Stimulated activated CD4-positive, alpha-beta T cell treated with anti-CD3 and anti-CD28 coated beads, Interleukin-2, amount 100 ng/mL, for 4 hours (primary cell): ENCODE measurements around the gene TRPC1.
A peak's percentile ranks its signal among the peaks of the same experiment; 100 is the strongest.

Experiments
- DNase-seq: peaks from one replicate; pipeline ENCODE4 v3.0.0-alpha.2; 2020; ENCODE audit warnings: low read depth

The TRPC1 gene

DNA sequence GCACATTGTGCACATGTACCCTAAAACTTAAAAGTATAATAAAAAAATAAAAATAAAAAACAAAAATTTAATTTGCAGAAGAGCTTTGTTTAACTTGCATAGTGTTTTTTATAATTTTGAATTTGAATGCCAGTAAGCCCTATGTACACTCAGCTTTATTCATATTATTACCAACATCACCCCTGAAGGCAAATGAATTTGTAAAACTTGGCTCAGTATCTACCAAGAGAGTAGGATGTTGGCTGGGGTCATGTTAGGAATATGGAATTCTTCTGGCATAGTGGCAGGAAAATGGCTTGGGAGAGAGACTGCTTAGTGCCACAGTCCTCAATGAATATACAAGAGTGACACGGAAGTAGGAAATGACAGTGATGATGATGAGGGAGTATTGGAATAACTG lies 30.7 kb downstream of the TRPC1 start:
- DNase-seq = no peak

DNA sequence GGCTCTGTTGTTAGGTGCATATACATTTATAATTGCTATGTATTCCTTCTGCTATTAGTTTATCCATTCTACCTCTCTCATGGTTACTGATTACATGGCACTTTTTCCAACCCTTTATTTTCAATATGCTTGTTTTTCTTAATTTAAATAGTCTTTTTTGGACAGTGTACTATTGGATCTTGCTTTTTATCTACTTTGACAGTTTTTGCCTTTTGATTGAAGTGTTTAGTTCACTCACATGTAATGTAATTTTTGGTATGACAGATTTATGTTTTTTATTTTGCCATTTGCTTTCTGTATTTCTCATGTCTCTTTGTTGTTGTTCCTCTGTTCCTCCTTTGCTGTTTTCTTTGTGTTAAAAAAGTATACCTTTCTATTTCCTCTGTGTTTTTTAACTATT lies 44.5 kb downstream of the TRPC1 start:
- no peak for DNase-seq

DNA sequence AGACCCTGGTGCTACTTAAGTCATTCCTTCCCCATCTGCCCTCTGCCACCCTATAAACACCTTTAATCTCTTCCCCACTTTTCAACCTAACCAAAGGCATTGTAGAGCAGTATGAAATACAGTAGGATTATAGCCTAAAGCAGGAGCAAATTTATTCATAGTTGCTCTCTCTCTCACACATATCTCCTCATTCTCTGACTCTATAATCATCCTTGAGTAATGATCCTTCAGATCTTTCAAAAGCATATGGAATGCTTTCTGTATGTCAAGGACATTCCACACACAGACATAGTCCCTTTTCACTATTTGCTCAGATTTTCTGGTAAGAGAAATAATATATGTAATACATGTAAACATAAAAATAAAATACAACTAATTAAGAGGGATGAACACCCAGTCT lies 54.1 kb downstream of the TRPC1 start:
- DNase-seq = no peak

DNA sequence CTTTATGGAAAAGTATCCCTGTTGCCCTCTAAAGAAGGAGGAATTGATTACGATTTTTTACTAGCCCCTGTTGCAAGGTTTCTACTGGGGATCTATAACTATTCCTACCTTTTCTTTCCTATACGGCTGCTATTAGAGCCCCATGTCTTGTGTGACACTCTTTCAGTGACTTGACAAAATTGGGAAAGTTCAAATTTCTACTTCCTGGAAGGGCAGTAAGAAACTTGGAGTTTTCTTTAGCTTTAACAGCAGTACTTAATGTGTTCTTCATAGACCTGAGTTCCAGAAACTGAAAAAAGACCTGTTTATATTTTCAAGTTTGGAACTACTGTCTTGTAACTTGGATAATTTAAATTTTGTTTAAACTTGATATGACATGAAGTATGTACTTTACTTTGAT lies 54.7 kb downstream of the TRPC1 start:
- no peak for DNase-seq

DNA sequence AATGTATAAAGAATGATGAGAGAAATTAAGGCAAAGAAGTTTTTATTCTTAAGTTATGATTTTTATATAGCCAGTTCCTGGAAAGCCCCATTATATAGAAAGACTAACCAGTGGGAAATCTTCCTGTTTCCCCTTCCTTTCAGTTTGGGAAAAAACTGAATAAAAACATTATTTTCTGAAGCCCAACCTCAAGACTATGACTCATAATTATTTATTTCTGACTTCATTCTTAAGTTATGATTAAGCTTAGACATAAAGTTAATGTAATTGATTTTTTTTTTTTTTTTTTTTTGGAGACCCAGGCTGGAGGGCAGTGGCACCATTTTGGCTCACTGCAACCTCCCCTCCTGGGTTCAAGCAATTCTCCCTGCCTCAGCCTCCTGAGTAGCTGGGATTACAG lies 55.8 kb downstream of the TRPC1 start:
- no peak for DNase-seq

DNA sequence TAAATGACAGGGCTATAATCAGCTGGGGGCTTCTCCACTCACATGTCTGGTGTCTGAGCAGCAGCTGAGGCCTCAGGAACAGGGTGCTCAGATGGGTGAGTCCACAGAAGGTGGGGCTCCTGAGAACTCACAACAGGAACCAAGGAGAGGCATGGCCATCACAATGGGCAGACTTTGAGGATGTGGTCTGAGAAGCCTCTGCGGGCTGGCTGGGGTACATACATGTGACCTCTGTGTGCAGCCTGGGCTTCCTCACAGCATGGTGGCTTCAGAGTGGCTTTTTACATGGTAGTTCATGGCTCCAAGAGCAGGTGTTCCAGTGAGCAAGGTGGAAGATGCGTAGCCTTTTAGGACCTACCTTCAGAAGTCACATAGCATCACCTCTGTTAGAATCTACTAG lies 58.8 kb downstream of the TRPC1 start:
- DNase-seq = no peak

DNA sequence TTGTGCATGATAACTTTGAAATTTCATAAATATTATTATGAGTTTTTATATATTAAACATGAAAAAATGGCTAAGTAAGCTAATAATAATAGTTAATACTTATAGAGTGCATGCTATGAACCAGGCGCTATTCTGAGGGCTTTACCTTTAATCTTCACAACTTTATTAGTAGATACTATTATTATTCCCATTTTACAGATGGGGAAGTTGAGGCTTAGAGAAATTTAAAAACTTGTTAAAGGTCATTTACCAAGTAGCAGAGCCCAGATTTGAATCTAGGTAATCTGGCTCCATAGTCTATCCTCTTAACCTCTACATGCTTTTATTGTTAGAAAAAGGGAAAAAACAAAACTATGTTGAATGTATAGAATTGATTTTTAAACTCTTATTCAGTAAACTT lies 60.4 kb downstream of the TRPC1 start:
- DNase-seq = no peak

DNA sequence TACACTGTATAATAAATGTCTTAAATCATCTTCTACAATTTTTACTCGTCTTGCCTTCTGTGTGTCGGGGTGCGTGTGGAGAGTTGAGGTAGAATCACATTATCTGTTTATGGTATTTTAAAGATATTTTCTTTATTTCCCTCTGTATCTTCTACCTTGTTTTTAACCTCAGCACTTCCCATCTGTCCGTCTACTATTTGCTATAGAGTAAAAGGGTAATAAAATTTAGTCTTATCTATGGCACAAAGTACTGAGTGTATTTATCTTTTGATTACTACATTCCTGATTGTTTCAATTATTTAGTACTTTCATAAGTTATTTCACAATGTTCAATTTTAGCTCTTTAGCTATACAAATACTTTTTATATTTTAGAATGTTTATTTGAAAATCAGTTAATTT lies 62.2 kb downstream of the TRPC1 start:
- no peak for DNase-seq

DNA sequence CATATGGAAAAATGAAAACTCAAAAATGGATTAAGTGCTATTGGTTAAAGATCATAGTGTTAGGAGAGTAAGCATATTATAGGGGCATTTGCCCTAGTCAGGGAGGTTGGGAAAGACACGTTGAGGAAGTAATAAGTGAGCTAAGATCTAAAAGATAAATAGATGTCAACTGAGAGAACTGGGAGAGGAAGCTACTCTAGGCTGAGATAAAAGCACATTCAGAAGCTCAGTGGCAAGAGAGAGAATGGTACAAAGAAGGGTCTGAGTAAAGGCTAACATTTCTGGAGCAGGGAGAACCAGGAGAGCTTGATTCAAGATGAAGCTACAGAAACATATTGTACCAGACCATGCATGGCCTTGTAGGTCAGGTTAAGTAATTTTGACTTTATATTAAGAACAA lies 63.9 kb downstream of the TRPC1 start:
- DNase-seq = no peak

DNA sequence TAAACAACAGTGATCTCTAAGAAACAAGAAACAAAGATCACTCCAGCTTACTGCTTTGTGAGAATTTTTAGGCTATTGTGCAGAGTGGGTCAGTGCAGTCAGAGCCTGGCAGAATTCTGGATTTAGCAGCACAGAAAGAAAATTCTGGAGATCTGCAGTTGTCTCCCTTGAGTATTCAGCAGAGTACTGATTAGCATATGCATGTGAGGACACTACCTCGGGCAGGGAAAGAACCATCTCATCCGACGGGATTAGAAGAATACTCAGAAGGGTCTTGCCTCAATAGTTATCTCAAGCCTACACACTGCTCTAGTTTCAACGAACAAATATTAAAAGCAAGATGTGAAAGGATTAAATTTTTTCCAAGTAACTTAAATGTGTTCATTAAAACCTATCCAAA lies 70.7 kb downstream of the TRPC1 start:
- DNase-seq = no peak

DNA sequence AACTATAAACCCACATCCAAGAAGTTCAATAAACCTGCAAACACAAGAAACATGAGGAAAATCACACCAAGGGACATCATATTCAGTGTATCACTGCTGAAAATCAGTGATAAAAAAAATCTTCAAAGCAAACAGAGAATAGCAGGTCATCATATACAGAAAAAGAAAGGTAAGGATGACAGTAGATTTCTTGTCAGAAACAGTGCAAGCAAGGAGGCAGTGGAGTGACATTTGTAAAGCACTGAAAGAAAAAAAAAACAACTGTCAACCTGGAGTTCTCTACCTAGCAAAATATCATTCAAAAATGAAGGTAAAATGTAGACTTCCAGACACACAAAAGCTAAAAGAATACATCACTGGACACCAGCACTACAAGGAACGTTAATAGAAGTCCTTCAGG lies 71.5 kb downstream of the TRPC1 start:
- DNase-seq = no peak

DNA sequence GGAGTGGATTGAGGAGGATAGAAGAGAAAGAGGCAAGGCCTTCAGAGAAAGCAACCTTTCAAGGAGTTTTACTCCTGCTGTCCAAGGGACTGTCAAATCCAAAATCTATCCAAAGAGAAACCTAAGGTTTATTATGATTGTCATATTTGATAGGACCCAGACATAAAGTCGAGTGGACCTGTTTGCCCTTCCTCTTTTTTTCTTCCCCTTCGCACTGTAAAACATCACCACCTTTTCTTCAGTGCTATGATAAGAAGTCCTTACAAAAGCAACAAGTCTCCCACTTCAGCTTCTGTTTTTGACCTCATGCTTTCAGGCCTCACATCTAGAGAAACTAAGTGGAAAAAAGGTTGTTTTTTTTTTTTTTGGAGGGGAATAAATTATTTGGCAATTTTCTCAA lies 73.0 kb downstream of the TRPC1 start:
- DNase-seq = no peak

DNA sequence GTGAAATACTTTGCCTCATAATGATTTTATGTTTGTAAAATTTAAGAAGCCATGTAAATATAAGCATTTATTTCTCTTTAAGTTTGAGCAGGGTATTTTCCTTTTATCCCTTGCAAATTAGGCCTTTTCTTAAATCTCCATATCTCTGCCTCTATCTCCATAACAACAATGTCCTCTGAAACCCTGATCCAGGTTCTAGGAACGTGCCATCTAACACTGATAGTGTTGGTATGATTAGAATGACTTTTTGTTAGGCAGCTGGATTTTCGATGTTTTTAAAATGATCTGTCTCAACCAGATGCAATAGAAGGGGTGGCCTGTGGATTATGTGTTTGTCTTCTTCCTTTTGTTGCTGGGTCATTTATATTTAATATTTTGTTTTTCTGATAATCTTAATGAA lies 77.9 kb downstream of the TRPC1 start:
- no peak for DNase-seq

DNA sequence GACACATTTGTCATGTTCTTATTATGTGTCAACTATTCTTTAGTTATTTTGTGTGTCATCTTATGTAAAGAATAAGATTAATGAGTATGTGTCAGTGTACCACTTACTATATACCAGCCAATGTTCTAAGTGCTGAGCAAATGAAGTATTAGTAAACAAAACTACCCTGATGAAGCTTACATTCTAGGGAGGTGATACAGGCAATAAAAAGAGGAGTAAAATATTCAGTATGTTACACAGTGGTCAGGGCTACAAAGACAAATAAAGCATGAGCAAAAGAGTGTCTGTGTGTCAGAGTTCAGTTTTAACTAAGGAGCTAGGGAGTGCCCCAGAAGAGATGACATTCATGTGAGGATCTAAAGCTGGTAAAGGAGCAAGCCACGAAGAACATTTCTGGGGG lies 79.1 kb downstream of the TRPC1 start:
- DNase-seq = no peak

DNA sequence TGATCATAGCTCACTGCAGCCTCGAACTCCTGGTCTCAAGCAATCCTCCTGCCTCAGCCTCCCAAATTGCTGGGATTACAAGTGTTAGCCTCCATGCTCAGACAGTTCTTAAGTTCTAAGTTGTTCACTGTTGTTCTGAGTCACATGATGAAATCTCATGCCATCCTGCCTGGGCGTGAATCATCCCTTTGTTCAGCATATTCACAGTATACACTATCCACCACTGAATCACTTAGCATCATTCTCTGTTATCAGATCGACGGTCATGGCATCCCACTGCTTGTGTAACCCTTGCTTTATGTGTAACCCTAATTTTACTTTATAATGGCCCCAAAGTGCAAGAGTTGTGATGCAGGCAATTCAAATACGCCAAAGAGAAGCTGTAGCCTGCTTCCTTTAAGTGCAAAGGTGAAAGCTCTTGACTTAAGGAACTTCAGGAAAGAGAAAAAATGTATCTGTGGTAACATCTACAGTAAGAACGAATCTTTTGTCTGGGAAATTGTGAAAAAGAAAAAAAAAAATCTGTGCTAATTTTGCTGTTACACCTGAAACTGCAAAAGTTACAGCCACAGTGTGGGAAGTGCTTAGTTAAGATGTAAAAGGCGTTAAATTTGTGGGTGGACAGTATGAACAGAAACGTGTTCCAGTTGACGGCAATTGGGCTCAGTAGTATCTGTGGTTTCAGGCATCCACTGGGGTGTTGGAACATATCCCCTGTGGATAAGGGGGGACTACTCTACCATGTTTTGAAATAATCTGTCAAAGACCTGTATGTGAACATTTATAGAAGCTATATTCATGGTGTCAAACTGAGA lies 84.5 kb downstream of the TRPC1 start:
- DNase-seq = no peak

DNA sequence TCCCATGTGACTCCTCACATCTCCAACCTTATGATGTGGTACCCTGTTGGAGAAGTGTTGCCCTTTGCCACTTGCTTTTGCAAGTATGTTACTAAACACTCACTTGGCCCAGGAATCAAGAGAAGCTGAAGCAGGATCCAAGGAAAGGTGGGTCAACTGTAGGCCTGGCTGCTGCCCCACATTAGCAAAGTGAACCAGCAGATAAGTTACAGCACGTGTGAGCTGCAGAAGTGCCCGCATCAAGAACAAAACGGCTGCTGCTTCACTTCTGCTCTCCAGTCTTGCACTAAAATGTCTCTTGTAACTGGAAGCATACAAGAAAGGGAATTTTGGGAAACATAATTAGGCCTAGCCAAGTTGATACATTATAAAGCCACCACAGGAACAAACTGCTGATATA lies 85.4 kb downstream of the TRPC1 start:
- no peak for DNase-seq

DNA sequence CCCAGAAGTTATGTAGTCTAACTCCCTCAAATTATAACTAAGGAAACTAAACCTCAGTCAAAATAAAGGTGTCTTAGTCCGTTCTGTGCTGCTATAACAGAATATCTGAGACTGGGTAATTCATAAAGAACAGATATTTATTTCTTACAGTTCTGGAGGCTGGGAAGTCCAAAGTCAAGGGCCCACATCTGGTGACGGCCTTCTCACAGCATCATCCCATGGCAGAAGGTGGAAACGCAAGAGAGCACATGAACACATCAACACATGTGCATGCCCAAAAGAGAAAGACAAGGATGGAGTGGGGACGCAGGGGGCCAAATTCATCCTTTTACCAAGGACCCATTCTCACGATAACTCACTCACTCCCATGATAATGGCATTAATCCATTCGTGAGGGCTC lies 92.0 kb downstream of the TRPC1 start:
- no peak for DNase-seq

DNA sequence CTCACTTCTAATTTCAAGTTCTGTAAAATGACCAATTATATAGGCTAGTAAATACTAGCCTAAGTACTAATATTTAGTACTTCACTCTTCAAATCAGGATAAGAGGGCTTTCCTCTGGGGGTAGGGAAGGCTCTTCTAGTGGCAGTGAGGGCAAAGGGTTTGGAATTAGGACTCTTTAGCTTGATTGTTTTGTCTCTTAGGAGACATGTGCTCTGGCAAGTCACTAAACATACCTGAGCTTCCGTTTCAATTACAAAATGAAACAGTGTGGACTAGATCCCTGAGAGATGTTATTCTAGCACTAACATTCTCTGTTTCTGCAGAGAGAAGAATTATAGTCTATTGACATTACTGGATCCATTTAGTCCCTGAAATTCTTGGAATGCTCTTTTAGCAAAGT lies 93.5 kb downstream of the TRPC1 start:
- DNase-seq = no peak

DNA sequence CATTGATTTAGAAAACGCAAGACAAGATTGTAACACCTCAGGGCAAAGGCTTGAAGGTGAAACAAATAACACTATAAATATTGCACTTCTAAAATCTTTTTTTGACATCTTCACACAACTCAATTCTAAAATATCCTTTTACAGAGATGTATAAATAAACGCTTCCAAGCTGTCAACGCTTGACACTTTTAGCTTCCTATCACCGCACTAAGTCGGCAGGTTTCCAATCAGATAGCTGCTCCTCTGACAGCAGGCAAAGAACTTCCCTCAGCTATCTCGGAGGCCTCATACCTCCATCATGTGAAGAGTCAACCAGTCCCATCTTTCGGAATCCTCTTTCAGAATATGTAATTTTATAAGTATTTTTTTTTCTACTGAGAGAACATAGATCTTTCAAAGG lies 94.1 kb downstream of the TRPC1 start:
- no peak for DNase-seq

DNA sequence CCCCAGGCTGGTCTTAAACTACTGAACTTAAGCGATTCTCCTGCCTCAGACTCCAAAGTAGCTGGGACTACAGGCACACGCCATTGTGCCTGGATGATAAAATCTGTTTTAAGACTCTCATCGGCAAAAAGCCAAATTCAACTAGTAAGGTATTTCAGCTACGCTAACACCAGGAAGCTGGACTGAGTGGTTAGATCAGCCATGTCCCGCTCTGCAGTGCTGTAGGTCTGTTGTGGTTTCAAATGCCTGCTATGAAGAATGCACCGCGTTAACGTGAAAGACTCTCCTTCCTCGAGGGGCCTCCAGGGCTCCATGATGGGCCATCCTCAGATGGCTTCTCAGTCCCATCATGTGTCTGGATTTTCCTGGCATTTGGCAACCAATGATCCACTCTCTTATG lies 94.8 kb downstream of the TRPC1 start:
- DNase-seq = no peak

DNA sequence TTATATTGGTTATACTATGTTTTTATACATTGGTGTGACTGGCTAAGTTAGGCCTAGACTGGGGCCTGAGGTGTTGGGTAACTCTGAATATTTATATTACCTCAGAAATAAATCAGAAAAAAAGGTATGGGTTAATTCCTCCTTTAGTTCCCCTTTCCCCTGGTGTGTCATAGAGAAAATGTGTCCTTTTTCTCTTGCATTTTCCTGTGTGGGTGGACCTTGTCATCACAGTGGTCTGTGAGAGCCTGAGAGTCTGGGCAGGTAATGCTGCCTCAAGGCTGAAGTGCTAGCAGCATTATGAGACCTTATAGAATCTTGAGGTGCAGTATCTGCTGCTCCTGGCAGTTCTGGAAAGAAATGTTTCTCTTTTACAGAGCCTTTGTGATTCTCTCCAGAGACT lies 95.3 kb downstream of the TRPC1 start:
- no peak for DNase-seq

DNA sequence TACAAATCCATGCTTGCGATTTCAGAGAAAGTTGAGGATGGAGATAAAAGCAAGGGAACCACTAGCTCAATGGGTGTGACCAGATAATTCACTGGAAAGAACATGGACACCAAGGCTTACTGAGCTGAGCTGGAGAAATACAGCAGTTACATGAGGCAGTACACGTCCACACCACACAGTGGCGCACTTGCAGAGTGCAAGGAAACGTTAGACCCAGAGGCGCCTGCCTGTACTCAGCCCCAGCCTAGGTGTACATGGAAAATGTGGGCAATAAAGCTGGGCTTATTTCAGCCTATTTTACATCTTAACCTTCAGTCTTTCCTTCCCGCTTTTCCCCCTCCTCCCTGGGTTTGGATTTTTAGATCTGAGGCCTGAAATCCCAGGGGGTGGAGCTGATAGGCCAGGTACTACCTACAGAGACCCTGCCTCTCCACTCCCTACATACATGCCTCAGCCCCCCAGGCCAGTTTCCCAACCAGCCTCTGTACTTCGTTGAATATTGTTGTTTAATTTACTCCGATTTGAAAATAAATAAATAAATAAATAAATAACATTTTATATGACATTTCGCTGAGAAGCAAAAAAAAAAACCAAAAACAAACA lies 105.0 kb downstream of the TRPC1 start:
- peak; percentile 24 for DNase-seq

DNA sequence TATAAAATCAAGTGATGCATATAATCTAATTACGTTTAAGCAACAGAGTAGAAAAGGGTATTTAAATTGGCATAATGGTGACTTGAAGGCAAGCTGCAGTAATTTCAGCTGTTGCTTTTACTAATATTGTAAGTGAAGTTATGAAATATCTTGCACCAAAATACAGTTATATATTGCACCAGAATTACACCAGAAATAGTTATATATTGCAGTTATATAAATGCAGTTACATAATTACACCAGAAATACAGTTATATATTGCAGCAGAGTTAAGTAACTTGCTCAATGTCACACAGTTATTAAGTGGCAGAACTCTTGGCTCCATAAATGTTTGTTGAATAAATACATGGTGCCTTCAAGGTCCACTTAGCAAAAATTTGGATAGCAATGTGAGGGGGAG lies 113.7 kb downstream of the TRPC1 start:
- no peak for DNase-seq

DNA sequence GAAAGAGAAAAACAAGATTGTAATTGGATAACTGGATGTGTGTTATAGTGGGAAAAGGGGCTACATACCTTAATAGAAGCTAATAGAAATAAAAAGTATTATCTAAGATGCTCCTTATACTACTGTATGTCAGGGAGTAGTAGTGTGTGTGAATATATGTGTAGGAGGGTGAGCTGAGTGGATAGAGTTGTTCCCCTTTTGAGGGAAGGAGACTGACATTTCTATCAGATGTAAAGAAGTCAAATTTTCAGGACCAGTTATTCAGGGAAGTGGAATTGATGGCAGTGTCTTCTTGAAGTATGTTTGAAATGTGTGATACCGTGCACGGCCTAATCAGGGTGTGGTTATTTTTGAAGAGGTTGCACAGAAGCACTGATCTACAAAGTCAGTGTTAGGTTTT lies 116.0 kb downstream of the TRPC1 start:
- DNase-seq = no peak
